ENCODE data around the gene METTL26. TPM values are rescaled to one million over a fixed set of nuclear protein-coding genes. Genes with fewer than 3 reads are reported as not detected.
"Not testable (repeated sequence)": the region's sequence is repeated elsewhere in the genome, so short reads cannot be mapped to it uniquely, and the experiment has no call there.

METTL26 gene
- total RNA-seq, 1 experiment from 2014 or later: 121 TPM

GRCh38 chr16:600781-601180 lies 35.3 kb downstream of the METTL26 start:
- DNase-seq: no peak
- H3K27me3 Mint-ChIP-seq (ENCODE audit: unreplicated experiment): no peaks in the 10 kb centered on the region
- intact Hi-C loops (cut with micrococcal nuclease; ENCODE audit: unreplicated experiment): no loop called here
- peak; percentile 25 for TF ChIP-seq CTCF (IDR thresholded peaks at IDR 0.05; ENCODE audit: unreplicated experiment)
- H3K4me3 Mint-ChIP-seq (ENCODE audit: low read depth, unreplicated experiment): no peak overlapping the region
- CTCF ChIA-PET: no interaction called here
- no TSS peak for BruUV-seq (replicated peaks)
- peaks cover 25% of the 10 kb centered on the region for H3K36me3 Mint-ChIP-seq (ENCODE audit: insufficient read depth, unreplicated experiment)
- H3K27ac Mint-ChIP-seq (ENCODE audit: unreplicated experiment): no peak overlapping the region
- peaks cover 7% of the 10 kb centered on the region for H3K4me1 Mint-ChIP-seq (ENCODE audit: low read depth, unreplicated experiment)
- peaks cover 4% of the 10 kb centered on the region for H3K9me3 Mint-ChIP-seq (ENCODE audit: low read depth, unreplicated experiment)

- no peak for DNase-seq
- CTCF ChIA-PET: no interaction called here
- no peak overlapping the region for H3K27ac Mint-ChIP-seq (ENCODE audit: unreplicated experiment)
- H3K4me3 Mint-ChIP-seq (ENCODE audit: low read depth, unreplicated experiment): no peak overlapping the region
- no TSS peak for BruUV-seq (replicated peaks)
- intact Hi-C loops (cut with micrococcal nuclease; ENCODE audit: unreplicated experiment): no loop called here
- peaks cover 20% of the 10 kb centered on the region for H3K4me1 Mint-ChIP-seq (ENCODE audit: low read depth, unreplicated experiment)
- TF ChIP-seq CTCF (IDR thresholded peaks at IDR 0.05; ENCODE audit: unreplicated experiment): no peak
- no peaks in the 10 kb centered on the region for H3K27me3 Mint-ChIP-seq (ENCODE audit: unreplicated experiment)
- H3K9me3 Mint-ChIP-seq (ENCODE audit: low read depth, unreplicated experiment): no peaks in the 10 kb centered on the region
- peaks cover 38% of the 10 kb centered on the region for H3K36me3 Mint-ChIP-seq (ENCODE audit: insufficient read depth, unreplicated experiment)
These were observed 37.0 kb downstream of the METTL26 start for GRCh38 chr16:598823-599739.

DNA sequence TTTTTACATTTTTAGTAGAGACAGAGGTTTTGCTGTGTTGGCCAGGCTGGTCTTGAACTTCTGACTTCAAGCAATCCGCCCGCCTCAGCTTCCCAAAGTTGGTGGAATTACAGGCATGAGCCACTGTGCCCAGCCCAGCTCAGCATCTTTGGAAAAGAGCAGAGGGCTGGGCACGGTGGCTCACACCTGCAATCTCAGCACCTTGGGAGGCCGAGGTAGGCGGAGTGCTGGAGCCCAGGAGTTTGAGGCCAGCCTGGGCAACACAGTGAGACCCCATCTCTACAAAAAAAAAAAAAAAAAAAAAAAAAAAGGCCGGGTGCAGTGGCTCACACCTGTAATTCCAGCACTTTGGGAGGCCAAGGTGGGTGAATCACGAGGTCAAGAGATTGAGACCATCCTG lies 38.5 kb downstream of the METTL26 start:
- H3K4me3 Mint-ChIP-seq (ENCODE audit: low read depth, unreplicated experiment); intact Hi-C loops (cut with micrococcal nuclease; ENCODE audit: unreplicated experiment); DNase-seq; BruUV-seq (replicated peaks); H3K27me3 Mint-ChIP-seq (ENCODE audit: unreplicated experiment); H3K27ac Mint-ChIP-seq (ENCODE audit: unreplicated experiment); H3K9me3 Mint-ChIP-seq (ENCODE audit: low read depth, unreplicated experiment): not testable (repeated sequence)
- Mint-ChIP-seq H3K36me3 (ENCODE audit: insufficient read depth, unreplicated experiment) (peaks cover 50% of the 10 kb centered on the region), H3K4me1 (ENCODE audit: low read depth, unreplicated experiment) (peaks cover 35% of the 10 kb centered on the region)
- CTCF ChIA-PET: interaction anchor here (0.6 kb wide), 1 partner anchor 11 kb away, joined by 4 read pairs; no protein-coding TSS in a partner anchor

- intact Hi-C loops (cut with micrococcal nuclease; ENCODE audit: unreplicated experiment): no loop called here
- CTCF ChIA-PET: no interaction called here
- H3K27ac Mint-ChIP-seq (ENCODE audit: unreplicated experiment): no peak overlapping the region
These were observed 39.4 kb downstream of the METTL26 start for GRCh38 chr16:596736-597060.

More at GRCh38 chr16:596736-597060, 39.4 kb downstream of the METTL26 start:
- no peak for DNase-seq
- Mint-ChIP-seq H3K36me3 (ENCODE audit: insufficient read depth, unreplicated experiment) (peaks cover 59% of the 10 kb centered on the region), H3K4me3 (ENCODE audit: low read depth, unreplicated experiment) (no peak overlapping the region), H3K27me3 (ENCODE audit: unreplicated experiment) (no peaks in the 10 kb centered on the region), H3K4me1 (ENCODE audit: low read depth, unreplicated experiment) (peaks cover 44% of the 10 kb centered on the region), H3K9me3 (ENCODE audit: low read depth, unreplicated experiment) (no peaks in the 10 kb centered on the region)
- BruUV-seq (replicated peaks): no TSS peak
- TF ChIP-seq CTCF (IDR thresholded peaks at IDR 0.05; ENCODE audit: unreplicated experiment): no peak
